ENCODE data around the gene UBAC1.

- TF ChIP-seq REST (IDR thresholded peaks at IDR 0.05; ENCODE audit: insufficient read depth in 1 of 2, low read depth in 2 of 2, low read length in 2 of 2) (no peak), POLR2AphosphoS5 (IDR thresholded peaks at IDR 0.05; ENCODE audit: low read depth, low read length) (no peak)
These were observed 32.2 kb upstream of the UBAC1 start for GRCh38 chr9:135993409-135993742.

Measured in PFSK-1 (cell line).